Amygdala (tissue), 56 donors: ENCODE results near the gene GALR3.

Experiments
- DNase-seq, 56 donors: peaks; one replicate each; lab custom pipeline; 2025; lab: John Stamatoyannopoulos, UW

Gene GALR3

DNA sequence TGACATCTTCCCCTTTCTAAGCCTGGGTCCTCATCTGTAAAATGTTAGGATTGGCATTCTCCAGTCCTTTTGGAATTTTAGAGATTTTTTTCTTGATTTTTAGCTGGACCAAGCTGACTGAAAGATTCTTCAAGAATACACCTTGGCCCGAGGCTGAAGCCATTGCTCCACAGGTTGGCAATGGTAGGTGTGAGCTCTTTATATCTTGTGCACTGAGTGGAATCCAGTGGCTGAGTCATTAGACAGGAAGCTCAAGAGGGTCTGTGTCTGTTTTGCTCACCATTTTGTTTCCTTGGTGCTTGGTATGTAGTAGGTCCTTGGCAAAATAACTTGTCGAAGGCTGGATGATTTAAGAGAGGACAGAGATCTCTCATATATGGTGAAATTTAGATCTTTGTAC is 32.3 kb downstream of the GALR3 start:
- DNase-seq: no peak

DNA sequence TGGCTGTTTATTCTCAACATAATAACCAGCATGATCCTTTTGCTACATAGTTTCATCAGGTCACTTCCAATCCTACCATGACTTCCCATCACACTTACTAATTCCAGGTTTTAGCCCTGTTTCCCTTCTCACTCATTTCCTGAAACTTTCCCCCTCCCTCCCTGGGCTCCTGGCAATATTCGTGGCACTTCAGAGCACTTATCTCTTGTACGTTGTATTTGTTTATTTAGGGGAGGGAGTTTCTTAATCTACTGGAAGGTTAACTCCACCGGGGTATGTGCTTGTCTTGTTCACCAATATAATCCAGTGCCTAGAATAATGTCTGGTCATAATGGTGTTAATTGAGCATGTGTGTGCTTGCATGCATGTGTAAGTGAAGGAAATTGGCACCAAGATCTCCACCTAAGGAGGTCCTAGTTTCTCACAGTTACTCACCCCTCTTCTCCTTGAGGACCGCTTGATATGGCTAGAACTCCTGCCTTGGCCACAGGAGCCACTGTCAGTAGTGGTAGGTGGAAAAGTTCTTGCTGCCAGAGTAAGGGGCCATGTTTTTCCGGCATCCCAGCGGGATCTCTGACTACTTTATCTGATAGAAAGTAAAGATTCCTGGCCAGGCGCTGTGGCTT is 37.7 kb downstream of the GALR3 start:
- no peak for DNase-seq

GRCh38 chr22:37862570-37863325 is 39.6 kb downstream of the GALR3 start:
- DNase-seq: no peak

- no peak for DNase-seq
These were observed 42.3 kb downstream of the GALR3 start for GRCh38 chr22:37865510-37865909.

GRCh38 chr22:37870273-37870672 is 47.1 kb downstream of the GALR3 start:
- DNase-seq: no peak
